D721Med (cell line): ENCODE measurements around the gene ARG1.

Experiments
- DNase-seq: peaks from one replicate; pipeline ENCODE4 v3.0.0; 2011; ENCODE audit warnings: low spot score; ENCODE audit not compliant: insufficient read length
- FAIRE-seq: peaks from 2 replicates; lab custom pipeline; 2011; peaks lifted over from hg19 to GRCh38; lab: Jason Lieb, UNC
- TF ChIP-seq, protein P1 (sequence below): IDR thresholded peaks from 2 replicates; pipeline ENCODE4 v1.5.1; 2012; ENCODE audit warnings: mild to moderate bottlenecking, control low read depth; ENCODE audit not compliant: insufficient read depth; ENCODE audit errors: missing control alignments

ARG1 gene

DNA sequence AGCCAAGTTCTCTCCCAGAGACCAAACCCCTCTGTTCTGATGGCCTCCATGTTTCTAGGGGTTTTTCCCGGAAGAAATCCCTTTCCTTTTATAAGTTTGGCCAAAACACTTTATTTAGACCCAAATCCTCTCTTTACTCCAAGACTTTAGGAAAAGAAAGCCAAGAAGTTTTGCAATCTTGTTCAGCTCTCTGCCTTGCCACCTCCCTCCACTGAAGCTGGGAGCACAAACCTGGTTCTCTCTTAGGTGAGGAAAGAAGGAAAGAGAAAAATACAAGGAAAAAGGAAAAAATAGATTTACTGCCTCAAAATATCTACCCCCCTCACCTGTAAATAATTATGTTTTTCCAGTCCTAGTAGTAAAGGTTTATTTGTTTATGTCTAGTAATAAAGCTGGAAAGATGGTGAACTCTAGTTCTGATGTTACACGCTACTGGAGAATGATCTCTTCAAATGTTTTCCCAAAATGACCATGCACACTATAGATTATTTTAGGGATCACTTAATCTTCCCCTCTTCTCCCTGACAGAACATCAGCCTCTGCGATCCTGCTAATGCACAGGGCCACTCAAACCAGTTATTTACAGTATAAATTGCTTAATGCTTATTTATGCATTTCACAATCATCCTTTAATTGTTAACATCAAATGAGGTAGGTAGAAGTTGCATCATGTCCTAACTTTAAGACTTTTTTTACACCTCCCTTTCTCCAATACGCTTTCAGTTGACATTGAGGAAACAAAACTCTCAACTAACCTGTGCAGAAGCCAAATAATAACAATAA lies 10.9 kb upstream of the ARG1 start:
- no peak for DNase-seq
- FAIRE-seq, result no peak
- TF ChIP-seq, protein P1, sequence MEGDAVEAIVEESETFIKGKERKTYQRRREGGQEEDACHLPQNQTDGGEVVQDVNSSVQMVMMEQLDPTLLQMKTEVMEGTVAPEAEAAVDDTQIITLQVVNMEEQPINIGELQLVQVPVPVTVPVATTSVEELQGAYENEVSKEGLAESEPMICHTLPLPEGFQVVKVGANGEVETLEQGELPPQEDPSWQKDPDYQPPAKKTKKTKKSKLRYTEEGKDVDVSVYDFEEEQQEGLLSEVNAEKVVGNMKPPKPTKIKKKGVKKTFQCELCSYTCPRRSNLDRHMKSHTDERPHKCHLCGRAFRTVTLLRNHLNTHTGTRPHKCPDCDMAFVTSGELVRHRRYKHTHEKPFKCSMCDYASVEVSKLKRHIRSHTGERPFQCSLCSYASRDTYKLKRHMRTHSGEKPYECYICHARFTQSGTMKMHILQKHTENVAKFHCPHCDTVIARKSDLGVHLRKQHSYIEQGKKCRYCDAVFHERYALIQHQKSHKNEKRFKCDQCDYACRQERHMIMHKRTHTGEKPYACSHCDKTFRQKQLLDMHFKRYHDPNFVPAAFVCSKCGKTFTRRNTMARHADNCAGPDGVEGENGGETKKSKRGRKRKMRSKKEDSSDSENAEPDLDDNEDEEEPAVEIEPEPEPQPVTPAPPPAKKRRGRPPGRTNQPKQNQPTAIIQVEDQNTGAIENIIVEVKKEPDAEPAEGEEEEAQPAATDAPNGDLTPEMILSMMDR, result no peak

DNA sequence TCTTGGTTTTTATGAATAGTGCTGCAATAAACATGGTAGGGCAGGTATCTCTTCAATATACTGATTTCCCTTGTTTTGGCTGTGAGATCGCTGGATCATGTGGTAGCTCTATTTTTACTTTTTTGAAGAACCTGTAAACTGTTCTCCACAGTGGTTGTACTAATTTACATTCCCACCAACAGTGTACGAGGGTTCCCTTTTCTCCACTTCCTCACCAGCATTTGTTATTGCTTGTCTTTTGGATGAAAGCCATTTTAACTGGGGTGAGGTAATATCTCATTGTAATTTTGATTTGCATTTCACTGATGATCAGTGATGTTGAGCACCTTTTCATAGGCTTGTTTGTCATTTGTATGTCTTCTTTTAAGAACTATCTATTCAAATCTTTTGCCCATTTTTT lies 8.0 kb upstream of the ARG1 start:
- no peak for DNase-seq
- no peak for FAIRE-seq
- TF ChIP-seq, protein P1, result no peak

DNA sequence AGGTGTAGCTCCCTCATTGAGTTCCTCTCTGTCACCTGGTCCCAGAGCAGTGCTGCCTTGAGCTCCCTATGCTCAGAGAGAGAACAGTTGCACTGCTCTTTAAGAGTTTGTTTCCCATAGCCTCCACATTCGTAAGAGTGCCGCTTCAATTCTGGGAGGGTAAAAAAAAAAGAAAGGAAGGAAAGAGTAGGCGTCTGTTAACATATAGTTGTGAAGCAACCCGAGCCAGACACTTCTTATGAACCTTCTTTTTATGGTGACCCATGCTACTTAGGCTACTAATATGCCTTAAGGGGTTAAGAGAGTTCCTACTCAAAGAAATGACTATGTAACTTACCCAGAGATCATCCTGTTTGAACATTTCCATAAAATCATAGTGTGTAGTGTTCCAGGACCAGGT lies 4.3 kb upstream of the ARG1 start:
- TF ChIP-seq, protein P1, result no peak
- no peak for DNase-seq
- FAIRE-seq, result no peak

DNA sequence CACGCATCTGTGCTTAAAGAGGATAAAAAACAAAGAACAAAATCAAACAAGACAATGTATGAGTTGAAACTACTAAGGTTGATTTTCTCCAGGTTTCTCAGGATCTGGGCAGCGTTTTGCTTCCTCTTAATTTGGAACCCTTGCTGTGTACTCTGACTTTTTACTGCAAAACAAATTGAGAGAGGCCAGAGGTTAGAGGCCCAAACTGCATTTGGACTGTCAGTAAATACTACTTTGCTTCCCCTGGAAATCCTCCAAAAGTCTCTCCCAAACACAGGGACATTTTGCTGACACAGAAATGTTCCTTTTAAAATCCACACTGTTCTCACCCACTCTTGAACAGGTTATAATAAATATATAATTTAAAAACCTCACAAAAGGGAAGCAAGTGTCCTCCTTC lies 1.1 kb downstream of the ARG1 start:
- TF ChIP-seq, protein P1, result no peak
- no peak for FAIRE-seq
- no peak for DNase-seq

DNA sequence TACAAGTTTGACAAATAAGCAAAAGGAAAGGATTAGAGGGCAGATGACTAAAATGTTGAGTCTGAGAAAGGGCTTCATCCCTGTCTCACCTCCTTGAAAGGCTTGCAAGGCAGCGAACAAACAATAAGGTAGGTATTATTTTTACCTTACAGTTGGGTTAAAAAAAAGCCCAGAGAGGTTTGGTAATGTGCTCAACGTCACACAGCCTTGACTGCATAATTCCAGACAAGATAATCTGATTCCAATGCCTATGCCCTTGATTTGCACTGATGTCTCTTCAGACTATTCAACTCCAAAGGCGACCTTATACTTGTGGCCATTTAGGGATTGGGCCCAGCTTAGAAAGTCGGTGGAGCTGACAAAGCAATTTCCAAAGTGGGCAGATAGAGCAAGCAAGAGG lies 1.7 kb downstream of the ARG1 start:
- no peak for FAIRE-seq
- DNase-seq, result no peak
- TF ChIP-seq, protein P1, result no peak

DNA sequence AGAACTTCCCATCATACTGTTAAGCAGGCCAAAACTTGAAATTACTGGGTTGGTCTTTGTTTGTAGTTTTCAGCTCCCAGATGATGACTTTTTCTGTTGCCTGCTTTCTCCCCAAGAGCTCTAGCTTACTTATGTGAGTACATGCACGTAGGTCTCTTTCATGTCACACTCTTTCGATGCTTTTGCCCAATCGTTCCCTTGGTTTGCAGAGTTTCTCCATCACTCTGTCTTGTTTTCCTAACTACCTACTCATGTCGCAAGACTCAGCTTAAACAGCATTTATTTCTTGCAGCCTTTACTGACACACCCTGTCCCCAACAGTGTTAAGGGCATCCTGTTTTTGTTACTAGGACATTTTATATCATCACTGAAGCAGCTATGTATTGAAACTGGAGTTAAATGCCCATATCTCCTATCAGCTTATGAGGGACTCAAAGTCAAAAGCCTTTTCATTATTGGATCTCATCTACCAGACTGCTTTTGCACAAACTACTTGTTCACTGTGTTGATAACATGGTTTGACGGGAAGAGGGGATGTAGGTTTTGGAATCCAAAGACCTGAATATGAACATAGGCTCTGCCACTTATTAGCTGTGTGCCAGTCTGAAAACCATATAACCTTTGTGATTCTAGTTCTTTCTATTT lies 2.9 kb downstream of the ARG1 start:
- TF ChIP-seq, protein P1, result no peak
- no peak for DNase-seq
- FAIRE-seq, result no peak

DNA sequence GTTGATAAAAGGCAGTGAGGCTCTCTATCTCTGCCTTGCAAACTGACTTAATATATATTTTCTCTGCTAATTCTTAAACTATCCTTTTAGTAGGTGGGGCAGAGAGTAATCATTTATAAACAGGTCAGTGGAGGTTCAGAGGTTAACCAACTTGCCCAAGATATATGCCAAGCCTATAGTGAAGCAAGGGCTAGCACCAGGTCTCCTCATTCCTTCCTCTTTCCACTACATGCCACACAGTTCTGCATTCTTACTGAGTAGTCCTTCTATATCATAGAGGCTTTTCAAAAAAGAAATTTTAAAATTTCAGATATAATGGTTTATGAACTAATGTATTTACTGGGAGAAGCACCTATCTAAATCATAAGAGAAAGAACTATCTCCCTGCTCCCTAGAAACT lies 8.5 kb downstream of the ARG1 start:
- TF ChIP-seq, protein P1, result no peak
- FAIRE-seq, result no peak
- DNase-seq, result no peak
